Nephron (organoid): ENCODE results near the gene SLC45A1.

Source experiments
- H3K27ac Mint-ChIP-seq, 3 experiments: 2 replicates each; pipeline ENCODE4 v1.8.0; 2020; ENCODE audit warnings: mixed read lengths in 3 of 3, mild to moderate bottlenecking in 2 of 3, moderate library complexity in 1 of 3
- H3K27me3 Mint-ChIP-seq: 2 replicates; pipeline ENCODE4 v1.8.0; 2021; ENCODE audit warnings: low read depth, mild to moderate bottlenecking, moderate library complexity, mixed read lengths
- H3K36me3 Mint-ChIP-seq: 2 replicates; pipeline ENCODE4 v1.8.0; 2020; ENCODE audit warnings: low read depth, mixed read lengths
- H3K4me1 Mint-ChIP-seq: 2 replicates; pipeline ENCODE4 v1.8.0; 2020; ENCODE audit warnings: mixed read lengths
- H3K4me3 Mint-ChIP-seq, 3 experiments: 2 replicates each; pipeline ENCODE4 v1.8.0; 2020; ENCODE audit warnings: mild to moderate bottlenecking in 3 of 3, mixed read lengths in 3 of 3, moderate library complexity in 2 of 3
- H3K9me3 Mint-ChIP-seq: 2 replicates; pipeline ENCODE4 v1.8.0; 2020; ENCODE audit warnings: mixed read lengths
- TF ChIP-seq, protein P1 (sequence below), 3 experiments: fragments of 200-600 bp; sonication (generic); IDR thresholded peaks; one replicate each; pipeline ENCODE4 v1.5.0; 2021; ENCODE audit warnings: antibody characterized with exemption in 3 of 3; ENCODE audit not compliant: unreplicated experiment in 3 of 3

SLC45A1 gene

DNA sequence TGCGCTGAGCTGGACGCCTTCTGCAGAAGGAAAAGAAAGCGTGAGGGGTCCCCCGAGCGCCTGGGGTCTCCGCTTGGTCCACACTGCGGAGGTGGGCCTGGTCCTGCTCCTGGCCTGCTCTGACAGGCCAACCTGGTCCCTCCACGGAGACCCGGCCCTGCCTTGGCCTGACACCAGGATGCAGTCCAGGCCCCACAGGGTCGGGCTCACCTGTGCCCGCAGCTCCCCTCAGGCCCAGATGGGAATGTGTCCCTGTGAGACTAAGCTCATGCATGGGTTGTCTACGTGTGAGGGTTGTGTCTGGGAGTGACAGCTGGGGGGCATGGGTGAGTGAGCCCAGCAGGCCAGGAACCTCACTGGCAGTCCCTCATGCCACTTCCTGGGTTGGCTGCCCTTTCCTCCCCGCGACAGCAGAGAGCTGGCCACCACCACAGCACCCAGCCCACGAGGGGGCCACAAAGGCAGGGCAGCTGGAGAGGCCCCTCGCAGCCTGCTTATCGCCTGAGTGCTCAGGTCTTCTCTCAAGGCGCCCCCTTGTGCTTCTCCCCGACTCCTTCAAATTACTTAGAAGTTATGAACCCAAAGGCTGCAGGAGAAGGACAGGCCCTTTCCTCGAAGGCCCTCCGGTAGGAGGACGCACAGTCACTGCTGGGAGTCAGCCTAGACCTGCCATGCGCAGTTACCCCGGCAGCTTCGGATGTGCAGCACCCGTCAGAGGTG, 41.1 kb downstream of the SLC45A1 start:
- Mint-ChIP-seq H3K4me1 (peaks cover 13% of the 10 kb centered on the region), H3K36me3 (peaks cover 67% of the 10 kb centered on the region), H3K27ac (no peak overlapping the region), H3K9me3 (no peaks in the 10 kb centered on the region), H3K4me3 (no peak overlapping the region), H3K27me3 (no peaks in the 10 kb centered on the region)
- TF ChIP-seq, protein P1, sequence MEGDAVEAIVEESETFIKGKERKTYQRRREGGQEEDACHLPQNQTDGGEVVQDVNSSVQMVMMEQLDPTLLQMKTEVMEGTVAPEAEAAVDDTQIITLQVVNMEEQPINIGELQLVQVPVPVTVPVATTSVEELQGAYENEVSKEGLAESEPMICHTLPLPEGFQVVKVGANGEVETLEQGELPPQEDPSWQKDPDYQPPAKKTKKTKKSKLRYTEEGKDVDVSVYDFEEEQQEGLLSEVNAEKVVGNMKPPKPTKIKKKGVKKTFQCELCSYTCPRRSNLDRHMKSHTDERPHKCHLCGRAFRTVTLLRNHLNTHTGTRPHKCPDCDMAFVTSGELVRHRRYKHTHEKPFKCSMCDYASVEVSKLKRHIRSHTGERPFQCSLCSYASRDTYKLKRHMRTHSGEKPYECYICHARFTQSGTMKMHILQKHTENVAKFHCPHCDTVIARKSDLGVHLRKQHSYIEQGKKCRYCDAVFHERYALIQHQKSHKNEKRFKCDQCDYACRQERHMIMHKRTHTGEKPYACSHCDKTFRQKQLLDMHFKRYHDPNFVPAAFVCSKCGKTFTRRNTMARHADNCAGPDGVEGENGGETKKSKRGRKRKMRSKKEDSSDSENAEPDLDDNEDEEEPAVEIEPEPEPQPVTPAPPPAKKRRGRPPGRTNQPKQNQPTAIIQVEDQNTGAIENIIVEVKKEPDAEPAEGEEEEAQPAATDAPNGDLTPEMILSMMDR (IDR thresholded peaks at IDR 0.05; ENCODE audit: unreplicated experiment in 3 of 3) = no peak

DNA sequence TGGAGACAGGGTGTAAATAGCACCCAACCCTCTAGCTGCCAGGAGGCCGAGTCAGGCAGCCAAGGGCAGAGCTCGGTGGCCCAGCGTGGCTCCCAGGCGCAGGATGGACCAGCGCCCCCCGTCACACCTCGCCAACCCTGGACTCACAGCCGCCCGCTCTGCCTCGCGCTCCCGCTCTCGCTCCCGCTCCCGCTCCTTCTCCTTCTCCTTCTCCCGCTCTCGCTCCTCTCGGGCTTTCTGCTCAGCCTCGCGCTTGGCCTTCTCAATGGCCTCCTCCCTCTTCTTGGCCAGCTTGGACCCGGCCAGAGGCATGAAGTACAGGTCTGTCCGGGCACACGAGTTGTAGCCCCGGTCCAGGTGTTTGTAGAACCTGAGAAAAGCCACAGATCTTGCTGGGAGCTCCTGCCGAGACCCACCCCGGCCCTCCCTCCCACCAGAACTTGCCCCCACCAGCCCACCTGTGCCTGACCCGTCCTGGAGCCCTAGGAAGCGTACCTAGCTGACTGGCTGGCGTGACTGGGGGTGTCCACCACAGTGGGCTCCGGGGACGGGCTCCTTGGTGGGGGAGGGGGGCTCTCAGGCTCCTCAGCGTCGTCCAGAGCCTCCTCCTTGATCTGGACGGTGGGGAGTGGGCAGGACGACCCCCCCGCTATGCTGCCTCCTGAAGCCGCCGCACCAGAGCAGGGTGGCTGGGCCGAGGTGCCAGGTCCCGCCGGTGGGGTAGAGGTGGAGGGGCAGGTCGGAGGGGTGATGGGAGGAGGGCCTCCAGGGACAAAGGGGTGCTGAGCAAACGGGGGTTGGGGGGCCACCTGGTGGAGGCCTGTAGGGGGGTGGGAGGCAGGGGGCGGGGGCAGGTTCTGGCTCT, 41.9 kb downstream of the SLC45A1 start:
- no peak overlapping the region for H3K4me3 Mint-ChIP-seq

GRCh38 chr1:8360493-8361197, 42.7 kb downstream of the SLC45A1 start:
- H3K4me1 Mint-ChIP-seq = peaks cover 20% of the 10 kb centered on the region
- no peaks in the 10 kb centered on the region for H3K27me3 Mint-ChIP-seq
- TF ChIP-seq, protein P1 (IDR thresholded peaks at IDR 0.05; ENCODE audit: unreplicated experiment in 3 of 3) = no peak
- H3K4me3 Mint-ChIP-seq = no peak overlapping the region
- no peaks in the 10 kb centered on the region for H3K9me3 Mint-ChIP-seq
- no peak overlapping the region for H3K27ac Mint-ChIP-seq
- peaks cover 65% of the 10 kb centered on the region for H3K36me3 Mint-ChIP-seq

More for the DNA sequence above, 41.9 kb downstream of the SLC45A1 start:
- Mint-ChIP-seq H3K27ac (peak overlapping the region in 1 of 3 experiments; percentile 71), H3K4me1 (peaks cover 13% of the 10 kb centered on the region), H3K36me3 (peaks cover 64% of the 10 kb centered on the region), H3K27me3 (no peaks in the 10 kb centered on the region), H3K9me3 (no peaks in the 10 kb centered on the region)
- TF ChIP-seq, protein P1 (IDR thresholded peaks at IDR 0.05; ENCODE audit: unreplicated experiment in 3 of 3) = no peak

GRCh38 chr1:8361198-8361849, 43.4 kb downstream of the SLC45A1 start:
- H3K27me3 Mint-ChIP-seq = no peaks in the 10 kb centered on the region
- no peak overlapping the region for H3K27ac Mint-ChIP-seq

GRCh38 chr1:8362701-8363101, 44.8 kb downstream of the SLC45A1 start:
- peak overlapping the region in 2 of 3 experiments; percentile 63 to 72 for H3K27ac Mint-ChIP-seq
- H3K4me1 Mint-ChIP-seq = peaks cover 39% of the 10 kb centered on the region
- TF ChIP-seq, protein P1 (IDR thresholded peaks at IDR 0.05; ENCODE audit: unreplicated experiment in 3 of 3) = no peak
- no peak overlapping the region for H3K4me3 Mint-ChIP-seq
- no peaks in the 10 kb centered on the region for H3K9me3 Mint-ChIP-seq
- no peaks in the 10 kb centered on the region for H3K27me3 Mint-ChIP-seq
- H3K36me3 Mint-ChIP-seq = peaks cover 57% of the 10 kb centered on the region

More at GRCh38 chr1:8361198-8361849, 43.4 kb downstream of the SLC45A1 start:
- no peaks in the 10 kb centered on the region for H3K9me3 Mint-ChIP-seq
- H3K4me3 Mint-ChIP-seq = no peak overlapping the region
- peaks cover 27% of the 10 kb centered on the region for H3K4me1 Mint-ChIP-seq
- TF ChIP-seq, protein P1 (IDR thresholded peaks at IDR 0.05; ENCODE audit: unreplicated experiment in 3 of 3) = no peak
- H3K36me3 Mint-ChIP-seq = peaks cover 65% of the 10 kb centered on the region
